SK-N-MC (cell line): ENCODE results near the gene SEMA5A.

Experiments
- EZH2 ChIP-seq: fragments of 200-600 bp; sonication (generic); IDR thresholded peaks from one replicate; pipeline ENCODE4 v1.6.1; 2017; ENCODE audit warnings: antibody characterized with exemption
- POLR2AphosphoS5 ChIP-seq: IDR thresholded peaks from 2 replicates; pipeline ENCODE4 v1.6.1; 2012; ENCODE audit warnings: mild to moderate bottlenecking, low read depth, low read length, borderline replicate concordance

GRCh38 chr5:9453480-9454011 lies 92.3 kb downstream of the SEMA5A start:
- TF ChIP-seq EZH2 (no peak), POLR2AphosphoS5 (no peak)
